GM23338 (cell line): ENCODE data around the gene SORL1. TPM values are rescaled to one million over a fixed set of nuclear protein-coding genes. Genes with fewer than 3 reads are reported as not detected.

Source experiments
- ATAC-seq: fragments of 200-7000 bp; cut with Tn5 transposase; 3 replicates; pipeline ENCODE4 v1.9.1; 2020
- DNase-seq: peaks from one replicate; pipeline ENCODE4 v3.0.0-alpha.2; 2015; ENCODE audit warnings: low spot score
- H2AFZ ChIP-seq: fragments of 200-600 bp; sonication (generic); 2 replicates; pipeline ENCODE4 v1.8.0; 2016; ENCODE audit warnings: antibody characterized with exemption, mild to moderate bottlenecking, moderate library complexity
- H3F3A ChIP-seq: fragments of 200-600 bp; sonication (generic); replicated peaks from 2 replicates; pipeline ENCODE4 v1.8.0; 2017; ENCODE audit warnings: antibody characterized with exemption, mixed run types, low read depth
- H3K27ac ChIP-seq: fragments of 200-600 bp; sonication (generic); 2 replicates; pipeline ENCODE4 v1.6.1; 2016; ENCODE audit warnings: low read depth
- H3K27me3 ChIP-seq: fragments of 200-600 bp; sonication (generic); 2 replicates; pipeline ENCODE4 v1.8.0; 2016; ENCODE audit warnings: mild to moderate bottlenecking, mixed run types, moderate library complexity; ENCODE audit not compliant: insufficient read depth
- H3K36me3 ChIP-seq: fragments of 200-600 bp; sonication (generic); 2 replicates; pipeline ENCODE4 v1.8.0; 2016; ENCODE audit warnings: mild to moderate bottlenecking; ENCODE audit not compliant: insufficient read depth
- H3K4me1 ChIP-seq: fragments of 200-600 bp; sonication (generic); 2 replicates; pipeline ENCODE4 v1.8.0; 2016; ENCODE audit warnings: mild to moderate bottlenecking, moderate library complexity; ENCODE audit not compliant: insufficient read depth
- H3K4me2 ChIP-seq: fragments of 200-600 bp; sonication (generic); 2 replicates; pipeline ENCODE4 v1.7.1; 2017; ENCODE audit warnings: mixed run types
- H3K4me3 ChIP-seq: fragments of 200-600 bp; sonication (generic); 2 replicates; pipeline ENCODE4 v1.6.1; 2016; ENCODE audit warnings: mixed run types
- H3K79me2 ChIP-seq: fragments of 200-600 bp; sonication (generic); replicated peaks from 2 replicates; pipeline ENCODE4 v1.8.0; 2017; ENCODE audit warnings: mild to moderate bottlenecking; ENCODE audit not compliant: insufficient read depth
- H3K9me2 ChIP-seq: fragments of 200-600 bp; sonication (generic); 2 replicates; pipeline ENCODE4 v1.8.0; 2017; ENCODE audit not compliant: insufficient read depth
- H4K20me1 ChIP-seq: fragments of 200-600 bp; sonication (generic); replicated peaks from 2 replicates; pipeline ENCODE4 v1.8.0; 2017; ENCODE audit warnings: mild to moderate bottlenecking; ENCODE audit not compliant: insufficient read depth
- H3K27ac Mint-ChIP-seq: 2 replicates; pipeline ENCODE4 v1.8.0; 2020; ENCODE audit warnings: inconsistent platforms, mild to moderate bottlenecking, moderate library complexity, mixed read lengths
- H3K27me3 Mint-ChIP-seq: 3 replicates; pipeline ENCODE4 v1.8.0; 2022; ENCODE audit warnings: low read depth, mild to moderate bottlenecking, moderate library complexity, mixed read lengths, inconsistent platforms; ENCODE audit not compliant: insufficient read depth, poor library complexity
- H3K36me3 Mint-ChIP-seq: 3 replicates; pipeline ENCODE4 v1.8.0; 2021; ENCODE audit warnings: low read depth, mild to moderate bottlenecking, inconsistent platforms, moderate library complexity, mixed read lengths
- H3K4me1 Mint-ChIP-seq: 3 replicates; pipeline ENCODE4 v1.8.0; 2020; ENCODE audit warnings: mild to moderate bottlenecking, inconsistent platforms, mixed read lengths
- H3K4me3 Mint-ChIP-seq: 3 replicates; pipeline ENCODE4 v1.8.0; 2021; ENCODE audit warnings: moderate library complexity, mild to moderate bottlenecking, inconsistent platforms, mixed read lengths
- H3K9me3 Mint-ChIP-seq: 3 replicates; pipeline ENCODE4 v1.8.0; 2020; ENCODE audit warnings: moderate library complexity, mild to moderate bottlenecking, inconsistent platforms, mixed read lengths
- CREB1 ChIP-seq: fragments of 250-450 bp; sonication (Bioruptor Pico); IDR thresholded peaks from 2 replicates; pipeline ENCODE4 v1.5.0; 2020; ENCODE audit warnings: low read depth, mild to moderate bottlenecking, moderate library complexity
- EZH2 ChIP-seq: fragments of 200-600 bp; sonication (generic); IDR thresholded peaks from one replicate; pipeline ENCODE4 v1.8.0; 2017; ENCODE audit warnings: antibody characterized with exemption, mild to moderate bottlenecking, low read depth; ENCODE audit not compliant: unreplicated experiment
- EZH2phosphoT487 ChIP-seq: fragments of 200-600 bp; sonication (generic); IDR thresholded peaks from one replicate; pipeline ENCODE4 v1.8.1; 2018; ENCODE audit warnings: antibody characterized with exemption; ENCODE audit not compliant: unreplicated experiment
- JUNB ChIP-seq: IDR thresholded peaks from one replicate; pipeline ENCODE4 v1.6.1; 2016; ENCODE audit warnings: antibody characterized with exemption; ENCODE audit not compliant: unreplicated experiment
- NANOG ChIP-seq: IDR thresholded peaks from 2 replicates; pipeline ENCODE4 v1.6.1; 2016; ENCODE audit warnings: antibody characterized with exemption, borderline replicate concordance
- POLR2AphosphoS5 ChIP-seq: IDR thresholded peaks from 2 replicates; pipeline ENCODE4 v1.6.1; 2016; ENCODE audit warnings: antibody characterized with exemption, low read depth
- STAT1 ChIP-seq: IDR thresholded peaks from one replicate; pipeline ENCODE4 v1.6.1; 2016; ENCODE audit warnings: antibody characterized with exemption; ENCODE audit not compliant: unreplicated experiment
- ZNF114 ChIP-seq: fragments of 250-450 bp; sonication (Bioruptor Pico); IDR thresholded peaks from 2 replicates; pipeline ENCODE4 v1.5.0; 2020; ENCODE audit warnings: mild to moderate bottlenecking, moderate library complexity
- ZNF331 ChIP-seq: fragments of 250-450 bp; sonication (Bioruptor Pico); IDR thresholded peaks from 2 replicates; pipeline ENCODE4 v1.5.0; 2020; ENCODE audit warnings: low read depth, mild to moderate bottlenecking, moderate library complexity
- polyA plus RNA-seq: library from polyadenylated mRNA; unstranded; fragments of >200 nt; fragmentation: Nextera tagmentation; extraction: Ambion mirVana; gene quantifications from 2 replicates; pipeline ENCODE4 v1.2.1, GENCODE V29; 2016
- total RNA-seq: library from RNA; depleted of rRNA; stranded (reverse); fragments of >200 nt; shearing (Covaris generic); gene quantifications from 2 replicates; pipeline ENCODE4 v1.2.3, GENCODE V29; 2014
- TF ChIP-seq, protein P1 (sequence below): IDR thresholded peaks from one replicate; pipeline ENCODE4 v1.6.1; 2018; ENCODE audit warnings: antibody characterized with exemption; ENCODE audit not compliant: unreplicated experiment
- TF ChIP-seq, protein P2 (sequence below), 2 experiments: fragments of 200-600 bp in 1 of 2; sonication (generic) in 1 of 2; conservative IDR thresholded peaks; 2 replicates each; pipeline versions ENCODE4 v1.5.1 to v1.6.1; 2016 to 2017; ENCODE audit warnings: antibody characterized with exemption in 2 of 2, low read depth in 2 of 2, mild to moderate bottlenecking in 2 of 2, moderate library complexity in 1 of 2
- TF ChIP-seq, protein P3 (sequence below): IDR thresholded peaks from 2 replicates; pipeline ENCODE4 v1.6.1; 2016; ENCODE audit warnings: antibody characterized with exemption

The SORL1 gene
- total and polyA plus RNA-seq, 2 experiments from 2014 or later = 23.0 to 78.8 TPM

GRCh38 chr11:121607341-121607740 lies 155.2 kb downstream of the SORL1 start (continued):
- TF ChIP-seq, protein P1, sequence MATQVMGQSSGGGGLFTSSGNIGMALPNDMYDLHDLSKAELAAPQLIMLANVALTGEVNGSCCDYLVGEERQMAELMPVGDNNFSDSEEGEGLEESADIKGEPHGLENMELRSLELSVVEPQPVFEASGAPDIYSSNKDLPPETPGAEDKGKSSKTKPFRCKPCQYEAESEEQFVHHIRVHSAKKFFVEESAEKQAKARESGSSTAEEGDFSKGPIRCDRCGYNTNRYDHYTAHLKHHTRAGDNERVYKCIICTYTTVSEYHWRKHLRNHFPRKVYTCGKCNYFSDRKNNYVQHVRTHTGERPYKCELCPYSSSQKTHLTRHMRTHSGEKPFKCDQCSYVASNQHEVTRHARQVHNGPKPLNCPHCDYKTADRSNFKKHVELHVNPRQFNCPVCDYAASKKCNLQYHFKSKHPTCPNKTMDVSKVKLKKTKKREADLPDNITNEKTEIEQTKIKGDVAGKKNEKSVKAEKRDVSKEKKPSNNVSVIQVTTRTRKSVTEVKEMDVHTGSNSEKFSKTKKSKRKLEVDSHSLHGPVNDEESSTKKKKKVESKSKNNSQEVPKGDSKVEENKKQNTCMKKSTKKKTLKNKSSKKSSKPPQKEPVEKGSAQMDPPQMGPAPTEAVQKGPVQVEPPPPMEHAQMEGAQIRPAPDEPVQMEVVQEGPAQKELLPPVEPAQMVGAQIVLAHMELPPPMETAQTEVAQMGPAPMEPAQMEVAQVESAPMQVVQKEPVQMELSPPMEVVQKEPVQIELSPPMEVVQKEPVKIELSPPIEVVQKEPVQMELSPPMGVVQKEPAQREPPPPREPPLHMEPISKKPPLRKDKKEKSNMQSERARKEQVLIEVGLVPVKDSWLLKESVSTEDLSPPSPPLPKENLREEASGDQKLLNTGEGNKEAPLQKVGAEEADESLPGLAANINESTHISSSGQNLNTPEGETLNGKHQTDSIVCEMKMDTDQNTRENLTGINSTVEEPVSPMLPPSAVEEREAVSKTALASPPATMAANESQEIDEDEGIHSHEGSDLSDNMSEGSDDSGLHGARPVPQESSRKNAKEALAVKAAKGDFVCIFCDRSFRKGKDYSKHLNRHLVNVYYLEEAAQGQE = no peak
- TF ChIP-seq CREB1 (CRISPR knock-in tag) = no peak
- TF ChIP-seq, protein P2, sequence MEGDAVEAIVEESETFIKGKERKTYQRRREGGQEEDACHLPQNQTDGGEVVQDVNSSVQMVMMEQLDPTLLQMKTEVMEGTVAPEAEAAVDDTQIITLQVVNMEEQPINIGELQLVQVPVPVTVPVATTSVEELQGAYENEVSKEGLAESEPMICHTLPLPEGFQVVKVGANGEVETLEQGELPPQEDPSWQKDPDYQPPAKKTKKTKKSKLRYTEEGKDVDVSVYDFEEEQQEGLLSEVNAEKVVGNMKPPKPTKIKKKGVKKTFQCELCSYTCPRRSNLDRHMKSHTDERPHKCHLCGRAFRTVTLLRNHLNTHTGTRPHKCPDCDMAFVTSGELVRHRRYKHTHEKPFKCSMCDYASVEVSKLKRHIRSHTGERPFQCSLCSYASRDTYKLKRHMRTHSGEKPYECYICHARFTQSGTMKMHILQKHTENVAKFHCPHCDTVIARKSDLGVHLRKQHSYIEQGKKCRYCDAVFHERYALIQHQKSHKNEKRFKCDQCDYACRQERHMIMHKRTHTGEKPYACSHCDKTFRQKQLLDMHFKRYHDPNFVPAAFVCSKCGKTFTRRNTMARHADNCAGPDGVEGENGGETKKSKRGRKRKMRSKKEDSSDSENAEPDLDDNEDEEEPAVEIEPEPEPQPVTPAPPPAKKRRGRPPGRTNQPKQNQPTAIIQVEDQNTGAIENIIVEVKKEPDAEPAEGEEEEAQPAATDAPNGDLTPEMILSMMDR (conservative IDR thresholded peaks at IDR 0.05; ENCODE audit: low read depth in 2 of 2) = no peak

- no peaks in the 10 kb centered on the region for H3K79me2 ChIP-seq
- peaks cover 88% of the 10 kb centered on the region for H3K36me3 Mint-ChIP-seq
- H3K27ac ChIP-seq = no peak overlapping the region
- no peaks in the 10 kb centered on the region for H3K4me1 Mint-ChIP-seq
- ATAC-seq (no peak), DNase-seq (no peak)
- no peak overlapping the region for H2AFZ ChIP-seq
- no peaks in the 10 kb centered on the region for H3K4me1 ChIP-seq
- no peak overlapping the region for H3K4me3 Mint-ChIP-seq
- no peaks in the 10 kb centered on the region for H3K9me2 ChIP-seq
- no peaks in the 10 kb centered on the region for H3K9me3 Mint-ChIP-seq
- no peak overlapping the region for H3K4me3 ChIP-seq
- no peaks in the 10 kb centered on the region; the same call in 1 of the 2 replicates for H3F3A ChIP-seq
- no peaks in the 10 kb centered on the region; the same call in 1 of the 2 replicates for H4K20me1 ChIP-seq
- H3K36me3 ChIP-seq = peaks cover 74% of the 10 kb centered on the region
- H3K27me3 Mint-ChIP-seq = no peaks in the 10 kb centered on the region
- no peaks in the 10 kb centered on the region for H3K27me3 ChIP-seq
- no peak overlapping the region for H3K27ac Mint-ChIP-seq
- no peak overlapping the region for H3K4me2 ChIP-seq
- TF ChIP-seq EZH2 = no peak
- TF ChIP-seq NANOG = no peak
- TF ChIP-seq CREB1 (CRISPR knock-in tag) = no peak
- no peak for TF ChIP-seq ZNF114 (CRISPR knock-in tag)
- TF ChIP-seq STAT1 = no peak
- TF ChIP-seq EZH2phosphoT487 = no peak
- TF ChIP-seq JUNB = no peak
- TF ChIP-seq, protein P3, sequence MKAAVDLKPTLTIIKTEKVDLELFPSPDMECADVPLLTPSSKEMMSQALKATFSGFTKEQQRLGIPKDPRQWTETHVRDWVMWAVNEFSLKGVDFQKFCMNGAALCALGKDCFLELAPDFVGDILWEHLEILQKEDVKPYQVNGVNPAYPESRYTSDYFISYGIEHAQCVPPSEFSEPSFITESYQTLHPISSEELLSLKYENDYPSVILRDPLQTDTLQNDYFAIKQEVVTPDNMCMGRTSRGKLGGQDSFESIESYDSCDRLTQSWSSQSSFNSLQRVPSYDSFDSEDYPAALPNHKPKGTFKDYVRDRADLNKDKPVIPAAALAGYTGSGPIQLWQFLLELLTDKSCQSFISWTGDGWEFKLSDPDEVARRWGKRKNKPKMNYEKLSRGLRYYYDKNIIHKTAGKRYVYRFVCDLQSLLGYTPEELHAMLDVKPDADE = no peak
- TF ChIP-seq, protein P2 (conservative IDR thresholded peaks at IDR 0.05; ENCODE audit: low read depth in 2 of 2) = no peak
- TF ChIP-seq, protein P1 = no peak
- TF ChIP-seq ZNF331 (CRISPR knock-in tag) = no peak
- TF ChIP-seq POLR2AphosphoS5 = no peak
Measured at GRCh38 chr11:121608545-121609098, 156.5 kb downstream of the SORL1 start.
